K562 (cell line): ENCODE measurements around the gene RRH. TPM values are rescaled to one million over a fixed set of nuclear protein-coding genes. Genes with fewer than 3 reads are reported as not detected.

Experiments used
- ADNP ChIP-seq: fragments of 200-800 bp; sonication (Bioruptor generic); IDR thresholded peaks from 2 replicates; pipeline ENCODE4 v1.6.1; 2016; ENCODE audit warnings: missing genetic modification characterization, missing compliant biosample characterization
- CBX2 ChIP-seq: fragments of 200-600 bp; sonication (generic); IDR thresholded peaks from one replicate; pipeline ENCODE4 v1.6.1; 2012; ENCODE audit warnings: mild to moderate bottlenecking, low read length, inconsistent platforms; ENCODE audit not compliant: insufficient read depth, poor library complexity, severe bottlenecking
- GABPB2 ChIP-seq: fragments of 250-450 bp; sonication (Bioruptor Pico); conservative IDR thresholded peaks from 2 replicates; pipeline ENCODE4 v1.5.1; 2021; ENCODE audit warnings: mild to moderate bottlenecking
- JUNB ChIP-seq: fragments of 450-650 bp; formaldehyde crosslinking; conservative IDR thresholded peaks from 2 replicates; pipeline ENCODE4 v1.4.0; 2020; ENCODE audit warnings: mild to moderate bottlenecking
- PHF20 ChIP-seq: fragments of 450-650 bp; IDR thresholded peaks from 2 replicates; pipeline ENCODE4 v1.6.1; 2018; ENCODE audit not compliant: partially characterized antibody
- POLR2G ChIP-seq: fragments of 200-400 bp; formaldehyde crosslinking; IDR thresholded peaks from 2 replicates; pipeline ENCODE4 v1.6.1; 2017; ENCODE audit warnings: low read depth, mild to moderate bottlenecking, antibody characterized with exemption, low read length, moderate library complexity
- RUNX1 ChIP-seq: sonication (generic); IDR thresholded peaks from 2 replicates; pipeline ENCODE4 v1.6.1; 2016; ENCODE audit warnings: antibody characterized with exemption, low read depth
- SNRNP70 ChIP-seq: fragments of 200-400 bp; formaldehyde crosslinking; optimal IDR thresholded peaks from 2 replicates; pipeline ENCODE3; 2017; ENCODE audit warnings: low read depth, low read length
- TAL1 ChIP-seq: fragments of 450-650 bp; IDR thresholded peaks from 2 replicates; pipeline ENCODE4 v1.6.1; 2016; ENCODE audit warnings: mild to moderate bottlenecking
- TFAM ChIP-seq: fragments of 250-450 bp; sonication (Bioruptor Pico); conservative IDR thresholded peaks from 2 replicates; pipeline ENCODE4 v1.5.0; 2021; ENCODE audit warnings: mild to moderate bottlenecking, moderate library complexity
- ZNF133 ChIP-seq: fragments of 250-450 bp; sonication (Bioruptor Pico); IDR thresholded peaks from 2 replicates; pipeline ENCODE4 v1.4.0; 2020; ENCODE audit warnings: mild to moderate bottlenecking
- ZNF217 ChIP-seq: sonication (generic); formaldehyde crosslinking; IDR thresholded peaks from 2 replicates; pipeline ENCODE4 v1.8.0; 2022; ENCODE audit warnings: mild to moderate bottlenecking, missing genetic modification reagents
- polyA plus RNA-seq, 8 experiments: library from polyadenylated mRNA; depleted of rRNA in 4 of 8; stranded (reverse) in 5 of 8; unstranded in 3 of 8; fragments of >200 nt; fragmentation: Nextera tagmentation in 2 of 8; fragmentation: Illumina TruSeq in 1 of 8; extraction: Ambion mirVana in 2 of 8; extraction: Trizol in 1 of 8; gene quantifications; 2 replicates each; pipeline versions ENCODE4 v1.2.1 to v1.2.3, GENCODE V29; 2011 to 2014; ENCODE audit warnings: inconsistent platforms in 1 of 8, missing spikeins in 1 of 8
- total RNA-seq, 7 experiments: library from RNA; depleted of rRNA in 6 of 7; stranded (reverse); fragments of >200 nt in 6 of 7; fragmentation: Illumina TruSeq in 2 of 7; extraction: Trizol in 2 of 7; gene quantifications; 2 replicates each; pipeline versions ENCODE4 v1.2.1 to v1.2.3, GENCODE V29; 2011 to 2021; ENCODE audit warnings: low replicate concordance in 1 of 7
- TF ChIP-seq, protein P1 (sequence below): fragments of 450-650 bp; formaldehyde crosslinking; IDR thresholded peaks from 2 replicates; pipeline ENCODE4 v1.4.0; 2020; ENCODE audit warnings: mild to moderate bottlenecking
- TF ChIP-seq, protein P2 (sequence below): fragments of 250-450 bp; sonication (Bioruptor Pico); IDR thresholded peaks from 2 replicates; pipeline ENCODE4 v1.4.0; 2020; ENCODE audit warnings: mild to moderate bottlenecking, moderate library complexity
- TF ChIP-seq, protein P3 (sequence below): fragments of 250-450 bp; sonication (Bioruptor Pico); IDR thresholded peaks from 2 replicates; pipeline ENCODE4 v1.5.0; 2020; ENCODE audit warnings: mild to moderate bottlenecking
- TF ChIP-seq, protein P4 (sequence below): sonication (generic); formaldehyde crosslinking; IDR thresholded peaks from 2 replicates; pipeline ENCODE4 v1.9.0; 2022; ENCODE audit warnings: mild to moderate bottlenecking, missing genetic modification reagents
- TF ChIP-seq, protein P5 (sequence below): fragments of 450-650 bp; IDR thresholded peaks from 2 replicates; pipeline ENCODE4 v1.6.1; 2017; ENCODE audit warnings: mild to moderate bottlenecking, moderate library complexity

RRH gene
- total and polyA plus RNA-seq, 9 of the 15 experiments (the other 6 are each of a cell fraction or from before 2014, with no cell fraction given) = 0.04 to 0.31 (median 0.12) TPM; not detected in 3

DNA sequence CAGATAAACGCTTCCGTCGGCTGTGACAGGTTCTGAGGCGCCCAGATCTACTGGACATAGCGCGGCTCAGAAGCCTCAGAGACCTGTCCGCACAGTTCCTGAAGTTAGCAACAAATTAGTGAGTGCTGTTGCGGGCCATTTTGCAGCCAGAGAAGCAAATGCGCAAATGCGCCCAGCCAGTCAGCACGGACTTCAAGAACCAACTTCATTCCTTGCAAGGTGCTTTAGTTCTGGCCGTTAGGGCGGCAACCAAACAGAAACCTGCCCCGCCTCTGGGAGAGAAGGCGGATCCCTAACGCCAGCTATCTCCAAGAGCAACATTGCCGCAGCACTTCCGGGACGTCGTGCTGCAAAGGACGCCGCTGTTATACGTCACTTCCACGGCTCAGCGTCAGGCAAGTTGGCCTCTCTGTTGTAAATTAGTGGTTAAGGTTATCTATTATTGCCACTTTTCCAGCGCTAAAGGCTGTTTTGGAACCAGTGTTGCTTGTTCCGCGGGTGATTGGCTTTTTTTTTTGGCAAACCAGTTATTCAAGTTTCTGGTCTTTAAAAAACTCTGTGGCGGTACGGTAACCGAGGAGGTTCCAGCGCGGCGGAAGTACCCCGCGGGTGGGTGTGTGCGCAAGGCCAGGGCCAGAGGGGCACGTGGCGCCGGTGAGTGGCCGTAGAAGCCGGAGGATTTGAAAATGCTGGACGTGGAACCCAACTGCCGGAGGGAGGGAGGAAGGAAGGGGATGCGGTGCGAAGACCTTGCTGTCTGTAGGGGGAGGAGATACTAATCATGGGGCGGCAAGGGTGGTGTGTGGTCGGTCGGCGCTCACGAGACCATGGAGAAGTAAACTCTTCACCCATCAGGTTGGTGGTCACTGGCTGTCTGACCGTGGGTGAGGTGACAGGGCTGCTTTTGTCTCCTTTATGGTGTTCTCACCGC is 12.4 kb upstream of the RRH start, which contains the start of gene GAR1 (continued):
- TF ChIP-seq ZNF133 (no peak), SNRNP70 (no peak), CBX2 (no peak), JUNB (CRISPR knock-in tag) (no peak), GABPB2 (CRISPR knock-in tag) (no peak), TFAM (CRISPR knock-in tag) (no peak), POLR2G (peak; percentile 84), ZNF217 (CRISPR knock-in tag) (no peak), TAL1 (no peak; the same call in 1 of the 2 replicates), ADNP (tag) (no peak), PHF20 (peak; percentile 80), RUNX1 (no peak; the same call in 1 of the 2 replicates)
- TF ChIP-seq, protein P1, sequence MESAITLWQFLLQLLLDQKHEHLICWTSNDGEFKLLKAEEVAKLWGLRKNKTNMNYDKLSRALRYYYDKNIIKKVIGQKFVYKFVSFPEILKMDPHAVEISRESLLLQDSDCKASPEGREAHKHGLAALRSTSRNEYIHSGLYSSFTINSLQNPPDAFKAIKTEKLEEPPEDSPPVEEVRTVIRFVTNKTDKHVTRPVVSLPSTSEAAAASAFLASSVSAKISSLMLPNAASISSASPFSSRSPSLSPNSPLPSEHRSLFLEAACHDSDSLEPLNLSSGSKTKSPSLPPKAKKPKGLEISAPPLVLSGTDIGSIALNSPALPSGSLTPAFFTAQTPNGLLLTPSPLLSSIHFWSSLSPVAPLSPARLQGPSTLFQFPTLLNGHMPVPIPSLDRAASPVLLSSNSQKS (CRISPR knock-in tag) = no peak
- TF ChIP-seq, protein P2, sequence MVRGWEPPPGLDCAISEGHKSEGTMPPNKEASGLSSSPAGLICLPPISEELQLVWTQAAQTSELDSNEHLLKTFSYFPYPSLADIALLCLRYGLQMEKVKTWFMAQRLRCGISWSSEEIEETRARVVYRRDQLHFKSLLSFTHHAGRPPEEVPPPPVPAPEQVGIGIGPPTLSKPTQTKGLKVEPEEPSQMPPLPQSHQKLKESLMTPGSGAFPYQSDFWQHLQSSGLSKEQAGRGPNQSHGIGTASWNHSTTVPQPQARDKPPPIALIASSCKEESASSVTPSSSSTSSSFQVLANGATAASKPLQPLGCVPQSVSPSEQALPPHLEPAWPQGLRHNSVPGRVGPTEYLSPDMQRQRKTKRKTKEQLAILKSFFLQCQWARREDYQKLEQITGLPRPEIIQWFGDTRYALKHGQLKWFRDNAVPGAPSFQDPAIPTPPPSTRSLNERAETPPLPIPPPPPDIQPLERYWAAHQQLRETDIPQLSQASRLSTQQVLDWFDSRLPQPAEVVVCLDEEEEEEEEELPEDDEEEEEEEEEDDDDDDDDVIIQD (CRISPR knock-in tag) = no peak
- TF ChIP-seq, protein P3, sequence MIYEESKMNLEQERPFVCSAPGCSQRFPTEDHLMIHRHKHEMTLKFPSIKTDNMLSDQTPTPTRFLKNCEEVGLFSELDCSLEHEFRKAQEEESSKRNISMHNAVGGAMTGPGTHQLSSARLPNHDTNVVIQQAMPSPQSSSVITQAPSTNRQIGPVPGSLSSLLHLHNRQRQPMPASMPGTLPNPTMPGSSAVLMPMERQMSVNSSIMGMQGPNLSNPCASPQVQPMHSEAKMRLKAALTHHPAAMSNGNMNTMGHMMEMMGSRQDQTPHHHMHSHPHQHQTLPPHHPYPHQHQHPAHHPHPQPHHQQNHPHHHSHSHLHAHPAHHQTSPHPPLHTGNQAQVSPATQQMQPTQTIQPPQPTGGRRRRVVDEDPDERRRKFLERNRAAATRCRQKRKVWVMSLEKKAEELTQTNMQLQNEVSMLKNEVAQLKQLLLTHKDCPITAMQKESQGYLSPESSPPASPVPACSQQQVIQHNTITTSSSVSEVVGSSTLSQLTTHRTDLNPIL = no peak
- TF ChIP-seq, protein P4, sequence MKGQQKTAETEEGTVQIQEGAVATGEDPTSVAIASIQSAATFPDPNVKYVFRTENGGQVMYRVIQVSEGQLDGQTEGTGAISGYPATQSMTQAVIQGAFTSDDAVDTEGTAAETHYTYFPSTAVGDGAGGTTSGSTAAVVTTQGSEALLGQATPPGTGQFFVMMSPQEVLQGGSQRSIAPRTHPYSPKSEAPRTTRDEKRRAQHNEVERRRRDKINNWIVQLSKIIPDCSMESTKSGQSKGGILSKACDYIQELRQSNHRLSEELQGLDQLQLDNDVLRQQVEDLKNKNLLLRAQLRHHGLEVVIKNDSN (CRISPR knock-in tag) = peak; percentile 80
- TF ChIP-seq, protein P5, sequence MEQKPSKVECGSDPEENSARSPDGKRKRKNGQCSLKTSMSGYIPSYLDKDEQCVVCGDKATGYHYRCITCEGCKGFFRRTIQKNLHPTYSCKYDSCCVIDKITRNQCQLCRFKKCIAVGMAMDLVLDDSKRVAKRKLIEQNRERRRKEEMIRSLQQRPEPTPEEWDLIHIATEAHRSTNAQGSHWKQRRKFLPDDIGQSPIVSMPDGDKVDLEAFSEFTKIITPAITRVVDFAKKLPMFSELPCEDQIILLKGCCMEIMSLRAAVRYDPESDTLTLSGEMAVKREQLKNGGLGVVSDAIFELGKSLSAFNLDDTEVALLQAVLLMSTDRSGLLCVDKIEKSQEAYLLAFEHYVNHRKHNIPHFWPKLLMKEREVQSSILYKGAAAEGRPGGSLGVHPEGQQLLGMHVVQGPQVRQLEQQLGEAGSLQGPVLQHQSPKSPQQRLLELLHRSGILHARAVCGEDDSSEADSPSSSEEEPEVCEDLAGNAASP = no peak
